ENCODE data around the gene ZNF486. TPM values are rescaled to one million over a fixed set of nuclear protein-coding genes. Genes with fewer than 3 reads are reported as not detected.
A peak's percentile ranks its signal among the peaks of the same experiment; 100 is the strongest.
"Not testable (repeated sequence)": the region's sequence is repeated elsewhere in the genome, so short reads cannot be mapped to it uniquely, and the experiment has no call there.

The ZNF486 gene
- total RNA-seq (2021; fragmentation: NEBNext Ultra II Directional; extraction: Animal tissue kit (Norgen Biotek cat#: 25700)): 1 to 10 TPM; 2.1 to 2.8 (median 2.4) TPM
- long read RNA-seq, partial matches to known transcripts: 0 of 1 reads
- long read RNA-seq, other reads (novel, unspliced or antisense): 1 of 1 reads

DNA sequence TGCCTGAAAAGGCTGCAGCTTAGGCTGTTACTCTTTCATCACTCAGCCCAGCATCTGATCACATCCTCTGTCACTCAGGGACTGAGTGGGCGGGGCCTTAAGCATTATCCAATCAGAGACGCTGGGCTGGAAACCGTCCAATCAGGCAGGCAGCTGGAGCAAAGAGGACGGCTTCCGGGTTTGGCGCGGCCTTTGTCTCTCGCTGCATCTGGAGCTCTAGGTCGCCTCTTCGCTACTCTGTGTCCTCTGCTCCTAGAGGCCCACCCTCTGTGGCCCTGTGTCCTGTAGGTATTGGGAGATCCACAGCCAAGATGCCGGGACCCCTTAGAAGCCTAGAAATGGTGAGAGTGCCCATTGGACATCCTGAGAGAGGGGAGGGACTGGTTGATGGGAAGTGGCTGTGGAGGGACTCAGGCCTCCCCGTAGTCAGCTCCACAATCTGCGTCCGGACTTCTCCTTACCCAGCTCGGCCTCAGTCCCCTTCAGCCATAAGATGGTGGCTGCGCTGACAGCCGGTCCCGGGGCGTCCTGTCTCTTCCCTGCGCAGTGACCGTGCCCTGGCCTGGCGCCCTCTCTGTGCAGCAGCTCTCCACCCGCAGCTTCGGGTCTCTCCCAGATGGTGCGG lies at the start of gene ZNF486:
TSS of gene ZNF486 (plus strand) at position 195 of the 625 bp plus-strand sequence. CDS start at position 312, 117 bp downstream.
- peaks cover 55% of the 10 kb centered on the region for H3K9me3 Mint-ChIP-seq
- H3K36me3 Mint-ChIP-seq (ENCODE audit: low read depth): peaks cover 45% of the 10 kb centered on the region
- DNase-seq: peak; percentile 88
- peaks cover 5% of the 10 kb centered on the region for H3K27me3 Mint-ChIP-seq (ENCODE audit: insufficient read depth)
- no peak for TF ChIP-seq CTCF (IDR thresholded peaks at IDR 0.05)
- peak within 1 kb of the TSS; percentile 97 for H3K4me3 Mint-ChIP-seq
- peak within 1 kb of the TSS; percentile 95 for H3K27ac Mint-ChIP-seq
- peaks cover 7% of the 10 kb centered on the region; the same call in 1 of the 2 replicates for H3K4me1 Mint-ChIP-seq (ENCODE audit: low read depth)

- Mint-ChIP-seq H3K9me3 (peaks cover 78% of the 10 kb centered on the region), H3K36me3 (ENCODE audit: low read depth) (peaks cover 46% of the 10 kb centered on the region)
- not testable (repeated sequence) for DNase-seq; H3K4me1 Mint-ChIP-seq (ENCODE audit: low read depth); H3K27me3 Mint-ChIP-seq (ENCODE audit: insufficient read depth); H3K27ac Mint-ChIP-seq; H3K4me3 Mint-ChIP-seq
Observed at GRCh38 chr19:20118064-20118839, 48.8 kb upstream of the ZNF486 start.

GRCh38 chr19:20124879-20125278 lies 42.1 kb upstream of the ZNF486 start:
- DNase-seq: no peak
- Mint-ChIP-seq H3K4me3 (no peak overlapping the region), H3K27me3 (ENCODE audit: insufficient read depth) (no peaks in the 10 kb centered on the region), H3K4me1 (ENCODE audit: low read depth) (no peaks in the 10 kb centered on the region), H3K36me3 (ENCODE audit: low read depth) (peaks cover 47% of the 10 kb centered on the region), H3K9me3 (peaks cover 73% of the 10 kb centered on the region), H3K27ac (no peak overlapping the region)
- TF ChIP-seq CTCF (IDR thresholded peaks at IDR 0.05): no peak

GRCh38 chr19:20132933-20133332 lies 34.1 kb upstream of the ZNF486 start:
- H3K9me3 Mint-ChIP-seq: peaks cover 54% of the 10 kb centered on the region
- DNase-seq; H3K4me1 Mint-ChIP-seq (ENCODE audit: low read depth); H3K4me3 Mint-ChIP-seq; H3K27ac Mint-ChIP-seq; H3K27me3 Mint-ChIP-seq (ENCODE audit: insufficient read depth): not testable (repeated sequence)
- H3K36me3 Mint-ChIP-seq (ENCODE audit: low read depth): peaks cover 15% of the 10 kb centered on the region

DNA sequence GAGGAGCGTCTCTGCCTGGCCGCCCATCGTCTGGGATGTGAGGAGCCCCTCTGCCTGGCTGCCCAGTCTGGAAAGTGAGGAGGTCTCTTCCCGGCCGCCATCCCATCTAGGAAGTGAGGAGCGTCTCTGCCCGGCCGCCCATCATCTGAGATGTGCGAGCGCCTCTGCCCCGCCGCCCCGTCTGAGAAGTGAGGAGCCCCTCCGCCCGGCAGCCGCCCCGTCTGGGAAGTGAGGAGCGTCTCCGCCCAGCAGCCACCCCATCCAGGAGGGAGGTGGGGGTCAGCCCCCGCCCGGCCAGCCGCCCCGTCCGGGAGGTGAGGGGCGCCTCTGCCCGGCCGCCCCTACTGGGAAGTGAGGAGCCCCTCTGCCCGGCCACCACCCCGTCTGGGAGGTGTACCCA lies 29.3 kb upstream of the ZNF486 start:
- not testable (repeated sequence) for DNase-seq; H3K36me3 Mint-ChIP-seq (ENCODE audit: low read depth); H3K27ac Mint-ChIP-seq; H3K27me3 Mint-ChIP-seq (ENCODE audit: insufficient read depth); H3K4me1 Mint-ChIP-seq (ENCODE audit: low read depth); H3K4me3 Mint-ChIP-seq
- peaks cover 60% of the 10 kb centered on the region for H3K9me3 Mint-ChIP-seq

- no peak overlapping the region for H3K4me3 Mint-ChIP-seq
- peaks cover 8% of the 10 kb centered on the region; the same call in 1 of the 2 replicates for H3K36me3 Mint-ChIP-seq (ENCODE audit: low read depth)
- TF ChIP-seq CTCF (IDR thresholded peaks at IDR 0.05): no peak
- no peak for DNase-seq
- H3K9me3 Mint-ChIP-seq: peaks cover 45% of the 10 kb centered on the region
- no peak overlapping the region for H3K27ac Mint-ChIP-seq
- no peaks in the 10 kb centered on the region for H3K4me1 Mint-ChIP-seq (ENCODE audit: low read depth)
- no peaks in the 10 kb centered on the region for H3K27me3 Mint-ChIP-seq (ENCODE audit: insufficient read depth)
Observed at GRCh38 chr19:20151617-20152145, 15.3 kb upstream of the ZNF486 start.

- not testable (repeated sequence) for H3K27ac Mint-ChIP-seq; H3K4me3 Mint-ChIP-seq; H3K27me3 Mint-ChIP-seq (ENCODE audit: insufficient read depth); H3K36me3 Mint-ChIP-seq (ENCODE audit: low read depth); H3K4me1 Mint-ChIP-seq (ENCODE audit: low read depth); DNase-seq
- peaks cover 45% of the 10 kb centered on the region for H3K9me3 Mint-ChIP-seq
Observed at GRCh38 chr19:20152506-20152905, 14.5 kb upstream of the ZNF486 start.

Data from HFFc6 (cell line).